GM06990 (cell line): ENCODE results near the gene RNF19B.

Experiments
- DNase-seq: peaks from one replicate; pipeline ENCODE4 v3.0.0-alpha.2; 2011; ENCODE audit not compliant: insufficient read length; ENCODE audit errors: extremely low read depth
- H3K27me3 ChIP-seq: replicated peaks from 2 replicates; pipeline ENCODE4 v1.6.0; 2011; ENCODE audit warnings: low read length; ENCODE audit not compliant: control insufficient read depth, insufficient read depth
- H3K36me3 ChIP-seq: 2 replicates; pipeline ENCODE4 v1.5.1; 2011; ENCODE audit warnings: low read length; ENCODE audit not compliant: control insufficient read depth, insufficient read depth
- H3K4me3 ChIP-seq: replicated peaks from 2 replicates; pipeline ENCODE4 v1.5.1; 2011; ENCODE audit warnings: low read depth, mild to moderate bottlenecking, control low read depth, low read length
- TF ChIP-seq, protein P1 (sequence below): IDR thresholded peaks from 2 replicates; pipeline ENCODE4 v1.5.1; 2011; ENCODE audit warnings: low read length, control low read depth, mild to moderate bottlenecking, inconsistent platforms; ENCODE audit not compliant: insufficient read depth, poor library complexity, severe bottlenecking

The RNF19B gene

DNA sequence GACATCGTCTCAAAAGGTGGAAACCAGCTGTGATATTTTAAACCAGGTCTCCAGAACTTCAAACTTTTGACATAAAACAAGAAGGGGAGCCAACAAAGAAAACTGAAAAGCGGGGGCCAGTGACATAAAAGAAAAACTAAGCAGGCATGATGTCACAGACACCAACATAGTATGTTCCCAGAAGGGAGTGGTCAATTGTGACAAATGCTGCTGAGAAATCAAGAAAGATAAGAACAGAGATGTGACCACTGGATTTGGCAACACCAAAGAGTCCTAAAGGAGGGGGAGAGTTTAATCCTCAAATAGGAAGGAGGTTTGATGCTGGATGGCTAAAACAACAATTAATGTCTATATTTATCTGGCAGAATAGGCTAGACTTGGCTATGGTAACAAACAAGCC is 2.3 kb upstream of the RNF19B start:
- no peak for DNase-seq
- TF ChIP-seq, protein P1, sequence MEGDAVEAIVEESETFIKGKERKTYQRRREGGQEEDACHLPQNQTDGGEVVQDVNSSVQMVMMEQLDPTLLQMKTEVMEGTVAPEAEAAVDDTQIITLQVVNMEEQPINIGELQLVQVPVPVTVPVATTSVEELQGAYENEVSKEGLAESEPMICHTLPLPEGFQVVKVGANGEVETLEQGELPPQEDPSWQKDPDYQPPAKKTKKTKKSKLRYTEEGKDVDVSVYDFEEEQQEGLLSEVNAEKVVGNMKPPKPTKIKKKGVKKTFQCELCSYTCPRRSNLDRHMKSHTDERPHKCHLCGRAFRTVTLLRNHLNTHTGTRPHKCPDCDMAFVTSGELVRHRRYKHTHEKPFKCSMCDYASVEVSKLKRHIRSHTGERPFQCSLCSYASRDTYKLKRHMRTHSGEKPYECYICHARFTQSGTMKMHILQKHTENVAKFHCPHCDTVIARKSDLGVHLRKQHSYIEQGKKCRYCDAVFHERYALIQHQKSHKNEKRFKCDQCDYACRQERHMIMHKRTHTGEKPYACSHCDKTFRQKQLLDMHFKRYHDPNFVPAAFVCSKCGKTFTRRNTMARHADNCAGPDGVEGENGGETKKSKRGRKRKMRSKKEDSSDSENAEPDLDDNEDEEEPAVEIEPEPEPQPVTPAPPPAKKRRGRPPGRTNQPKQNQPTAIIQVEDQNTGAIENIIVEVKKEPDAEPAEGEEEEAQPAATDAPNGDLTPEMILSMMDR, result no peak
- H3K4me3 ChIP-seq, result no peak overlapping the region
- H3K27me3 ChIP-seq, result no peaks in the 10 kb centered on the region
- H3K36me3 ChIP-seq, result no peaks in the 10 kb centered on the region

DNA sequence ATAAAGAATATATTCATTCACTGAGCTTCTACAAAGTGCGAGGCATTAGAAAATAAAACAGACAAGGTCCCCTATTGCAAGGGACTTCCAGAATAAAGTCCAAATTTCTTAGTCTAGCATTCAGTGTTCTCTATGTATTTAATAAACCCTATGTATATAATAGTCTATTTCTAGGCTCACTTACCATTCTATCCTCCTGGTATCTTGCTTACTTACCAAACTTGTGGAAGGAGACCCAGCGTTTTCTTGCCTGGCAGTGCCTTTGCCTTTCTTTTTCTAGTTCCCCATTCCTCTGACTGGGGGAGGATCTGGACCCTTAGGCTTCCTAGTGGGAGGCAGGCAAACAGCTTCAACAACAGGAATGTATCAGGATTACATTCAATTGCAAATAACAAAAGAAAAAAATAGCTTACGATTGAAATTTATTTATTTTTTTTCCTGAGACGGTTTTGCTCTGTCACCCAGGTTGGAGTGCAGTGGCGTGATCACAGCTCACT is 690 bp upstream of the RNF19B start:
- TF ChIP-seq, protein P1, result no peak
- Histone ChIP-seq H3K4me3 (peak overlapping the region; percentile 57), H3K36me3 (no peaks in the 10 kb centered on the region), H3K27me3 (no peaks in the 10 kb centered on the region)
- DNase-seq, result no peak

DNA sequence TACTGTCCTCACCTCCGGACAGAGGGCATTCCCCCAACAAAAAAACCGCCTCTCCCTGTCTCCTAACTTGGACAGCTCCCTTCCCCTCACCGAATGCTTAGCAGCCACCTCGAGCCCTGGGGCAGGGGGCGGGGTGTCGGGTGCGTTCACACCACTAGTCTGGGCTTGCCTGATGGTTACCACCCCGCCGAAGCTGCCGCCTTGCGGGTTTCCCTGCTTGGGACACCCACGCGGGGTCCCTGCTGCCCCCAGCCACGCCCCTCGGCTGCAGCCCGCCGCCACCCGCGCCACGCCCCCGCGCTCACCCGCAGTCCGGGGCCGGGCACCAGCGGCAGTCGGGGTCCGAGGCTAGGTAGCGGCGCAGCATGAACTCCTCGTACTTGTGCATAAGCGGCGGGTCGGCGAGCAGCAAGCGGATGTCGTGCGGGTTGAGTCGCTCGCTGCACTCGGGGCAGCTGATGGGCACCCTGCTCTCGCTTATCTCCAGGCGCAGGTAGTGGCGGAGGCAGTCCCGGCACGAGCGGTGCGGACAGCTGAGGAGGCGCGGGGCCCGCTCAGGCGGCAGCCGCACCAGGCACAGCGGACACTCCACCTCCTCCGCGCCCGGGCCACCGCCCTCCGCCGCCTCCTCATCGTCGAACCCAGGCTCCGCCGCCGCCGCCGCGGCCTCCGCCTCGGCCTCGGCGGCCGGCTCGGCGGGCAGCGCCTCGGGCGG is 706 bp downstream of the RNF19B start:
- peak; percentile 76 for DNase-seq
- no peaks in the 10 kb centered on the region for H3K36me3 ChIP-seq
- peak overlapping the region; percentile 94 for H3K4me3 ChIP-seq
- no peaks in the 10 kb centered on the region for H3K27me3 ChIP-seq
- TF ChIP-seq, protein P1, result no peak

DNA sequence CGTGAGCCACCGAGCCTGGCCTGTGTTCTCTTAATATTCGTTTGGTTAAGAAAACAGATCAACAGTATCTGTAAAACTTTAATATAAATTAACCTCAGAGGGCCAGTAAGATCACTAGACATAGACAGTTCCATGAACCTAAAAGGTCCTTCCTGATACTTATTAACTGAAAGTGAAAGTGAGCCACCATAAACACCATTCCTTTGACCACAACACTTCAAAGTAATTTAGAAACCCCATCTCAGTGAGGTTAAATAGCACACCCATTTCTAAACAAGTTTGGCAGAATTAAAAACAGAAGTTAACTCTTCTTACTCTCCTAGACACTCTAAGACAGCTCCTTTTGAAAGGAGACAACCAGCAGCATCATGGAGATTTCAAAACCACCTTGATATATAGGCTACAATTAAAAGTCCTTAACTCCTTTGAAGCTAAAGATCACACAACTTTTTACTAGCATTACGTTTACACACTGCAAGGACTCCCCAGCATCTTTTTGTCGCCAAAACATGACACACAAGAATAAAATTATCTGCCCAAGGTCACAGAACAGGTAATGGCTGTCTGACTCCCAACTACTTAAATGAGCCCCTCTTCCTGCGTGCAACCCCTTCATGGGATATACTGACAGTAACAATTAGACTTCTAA is 2.2 kb downstream of the RNF19B start:
- TF ChIP-seq, protein P1, result no peak
- no peaks in the 10 kb centered on the region for H3K36me3 ChIP-seq
- DNase-seq, result peak; percentile 39
- no peaks in the 10 kb centered on the region for H3K27me3 ChIP-seq
- H3K4me3 ChIP-seq, result peak overlapping the region; percentile 94

DNA sequence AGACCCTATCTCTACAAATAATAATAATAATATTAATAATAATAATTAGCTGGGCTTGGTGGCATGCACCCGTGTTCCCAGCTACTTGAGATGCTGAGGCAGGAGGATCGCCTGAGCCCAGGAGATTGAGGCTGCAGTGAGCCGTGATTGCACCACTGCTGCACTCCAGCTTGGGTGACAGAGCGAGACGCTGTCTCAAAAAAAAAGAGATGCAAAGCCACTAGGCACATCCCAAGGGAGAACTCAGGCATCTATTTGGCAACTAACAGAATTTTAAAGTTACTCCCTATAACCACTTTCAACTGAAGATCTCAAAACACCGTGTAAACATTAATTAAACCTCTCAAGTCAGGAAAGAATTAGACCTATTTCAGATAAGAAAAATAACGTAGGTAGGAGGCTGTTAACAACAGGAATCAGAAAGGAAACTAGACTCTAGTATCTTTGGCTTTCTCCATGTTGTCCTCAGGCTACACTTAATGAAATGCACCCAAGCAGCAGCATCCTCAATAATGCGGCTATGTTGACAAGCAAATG is 3.7 kb downstream of the RNF19B start:
- Histone ChIP-seq H3K27me3 (no peaks in the 10 kb centered on the region), H3K36me3 (no peaks in the 10 kb centered on the region), H3K4me3 (peak overlapping the region; percentile 32)
- DNase-seq, result no peak
- TF ChIP-seq, protein P1, result no peak
